DLD1 (cell line): Measurements from ENCODE around the gene STPG1.

Source experiments
- in situ Hi-C: cut with HindIII; loops from 2 replicates; pipeline ENCODE4 v1.10.0; 2017; ENCODE audit warnings: low sequenced_read_pairs

The STPG1 gene

DNA sequence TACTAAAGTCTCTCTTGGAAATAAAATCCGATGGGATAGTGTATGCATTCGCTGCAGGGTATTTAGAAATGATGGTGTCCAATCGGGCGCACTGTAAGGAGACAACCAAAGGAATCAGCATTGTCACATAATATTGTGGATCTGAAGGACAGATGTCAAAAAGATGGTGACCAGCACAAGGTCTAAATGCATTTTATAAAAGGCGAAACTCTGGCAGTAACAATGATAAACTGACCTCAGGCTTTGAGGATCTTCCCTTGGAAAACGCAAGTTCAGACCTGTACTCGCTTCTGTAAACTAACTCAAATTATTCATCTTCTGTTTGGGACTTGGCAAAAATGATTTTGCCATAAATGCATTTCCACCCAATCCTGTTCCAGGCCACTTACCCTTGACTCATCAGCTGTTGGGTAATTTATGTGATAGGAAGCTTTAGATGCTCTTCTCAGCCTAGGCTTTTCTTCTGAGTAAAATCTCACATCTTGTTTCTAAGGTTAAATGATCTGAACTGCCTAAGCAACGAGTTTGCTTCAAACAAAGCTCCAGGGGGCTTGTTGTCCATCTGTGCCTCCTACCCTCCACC lies 33.8 kb downstream of the STPG1 start:
- in situ Hi-C loops = no loop called here

DNA sequence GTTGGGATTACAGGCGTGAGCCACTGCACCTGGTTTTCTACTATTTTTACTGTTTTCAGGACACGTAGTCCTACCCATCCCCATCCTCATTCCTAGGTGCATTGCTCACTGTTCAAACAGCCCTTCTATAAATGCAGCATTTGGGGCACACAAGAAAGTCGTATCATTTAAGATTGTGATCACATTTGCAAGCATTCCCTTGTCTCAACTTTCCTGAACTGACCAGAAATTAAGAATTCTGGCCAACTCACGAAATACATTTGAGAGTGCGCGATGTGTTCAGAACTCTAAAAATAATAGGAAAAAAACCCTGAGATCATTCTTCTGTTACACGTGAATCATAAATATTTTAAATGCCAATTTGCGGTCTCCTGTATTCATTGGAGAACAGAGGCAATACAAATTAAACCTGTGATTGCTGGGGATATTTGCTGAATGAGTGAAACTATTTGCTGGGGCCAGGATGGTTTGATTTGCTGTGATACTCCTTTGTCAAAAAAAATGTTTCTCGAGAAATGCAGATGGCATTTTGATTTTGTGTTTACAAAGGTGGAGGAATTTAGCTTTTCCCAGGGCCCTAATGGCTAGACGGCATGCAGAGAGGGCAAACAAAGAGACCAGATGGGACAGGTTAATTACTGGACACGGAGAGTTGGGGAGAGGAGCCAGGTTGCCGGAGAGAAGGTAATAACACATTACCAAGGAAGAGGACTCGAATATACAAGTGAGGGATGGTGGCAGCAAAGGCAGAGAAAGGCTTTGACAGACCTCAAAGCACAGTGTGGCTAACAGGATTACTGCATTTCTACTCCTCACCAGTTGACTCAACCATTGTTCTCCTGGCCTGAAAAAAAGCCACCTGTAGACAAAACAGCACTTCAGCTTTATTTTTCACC lies 38.4 kb downstream of the STPG1 start:
- in situ Hi-C loops = no loop called here

- in situ Hi-C loops = no loop called here
Observed at GRCh38 chr1:24373710-24374109, 39.9 kb downstream of the STPG1 start.

GRCh38 chr1:24373044-24373443 lies 40.5 kb downstream of the STPG1 start:
- in situ Hi-C loops = no loop called here

DNA sequence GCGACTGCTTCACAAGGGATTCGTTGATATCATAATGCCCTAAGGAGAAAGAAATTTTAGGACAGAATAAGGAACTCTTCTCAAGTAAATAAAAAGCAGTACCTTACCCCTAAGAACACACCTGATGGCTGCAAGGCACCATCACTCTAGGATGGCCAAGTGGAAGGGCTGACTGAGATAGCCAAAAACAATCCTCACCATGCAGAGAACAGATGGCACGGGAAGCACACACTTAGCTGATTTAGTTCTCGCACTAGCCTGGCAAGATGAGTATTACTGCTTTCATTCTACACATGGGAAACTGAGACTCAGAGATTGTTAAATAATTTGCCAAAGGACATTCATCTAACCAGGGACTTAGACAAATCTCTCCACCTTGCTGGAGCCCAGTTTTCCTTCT lies 43.8 kb downstream of the STPG1 start:
- in situ Hi-C loops = no loop called here

- in situ Hi-C loops = no loop called here
Observed at GRCh38 chr1:24369199-24369598, 44.4 kb downstream of the STPG1 start.

GRCh38 chr1:24366707-24367106 lies 46.9 kb downstream of the STPG1 start:
- in situ Hi-C loops = no loop called here

GRCh38 chr1:24364975-24365678 lies 48.5 kb downstream of the STPG1 start:
- in situ Hi-C loops = no loop called here

- in situ Hi-C loops = no loop called here
Observed at GRCh38 chr1:24364605-24364974, 49.0 kb downstream of the STPG1 start.

DNA sequence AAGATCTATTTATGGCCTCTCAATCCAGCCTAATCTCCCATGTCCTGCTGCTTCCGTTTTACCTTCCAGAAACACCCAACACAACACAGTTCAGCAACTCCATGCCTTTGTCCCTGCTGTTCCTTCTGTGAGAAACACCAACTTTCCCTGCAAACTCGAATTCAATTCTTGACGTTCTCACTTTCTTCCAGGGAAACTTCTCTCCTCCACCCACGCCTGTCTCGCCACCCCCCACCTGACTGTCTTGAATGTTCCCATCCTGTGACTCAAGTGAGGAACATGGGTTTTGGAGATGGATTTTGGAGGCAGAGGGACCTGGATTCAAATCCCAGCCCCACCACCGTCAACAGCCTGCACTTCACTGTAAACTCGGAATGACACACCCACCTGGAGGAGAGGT lies 49.6 kb downstream of the STPG1 start:
- in situ Hi-C loops = no loop called here

DNA sequence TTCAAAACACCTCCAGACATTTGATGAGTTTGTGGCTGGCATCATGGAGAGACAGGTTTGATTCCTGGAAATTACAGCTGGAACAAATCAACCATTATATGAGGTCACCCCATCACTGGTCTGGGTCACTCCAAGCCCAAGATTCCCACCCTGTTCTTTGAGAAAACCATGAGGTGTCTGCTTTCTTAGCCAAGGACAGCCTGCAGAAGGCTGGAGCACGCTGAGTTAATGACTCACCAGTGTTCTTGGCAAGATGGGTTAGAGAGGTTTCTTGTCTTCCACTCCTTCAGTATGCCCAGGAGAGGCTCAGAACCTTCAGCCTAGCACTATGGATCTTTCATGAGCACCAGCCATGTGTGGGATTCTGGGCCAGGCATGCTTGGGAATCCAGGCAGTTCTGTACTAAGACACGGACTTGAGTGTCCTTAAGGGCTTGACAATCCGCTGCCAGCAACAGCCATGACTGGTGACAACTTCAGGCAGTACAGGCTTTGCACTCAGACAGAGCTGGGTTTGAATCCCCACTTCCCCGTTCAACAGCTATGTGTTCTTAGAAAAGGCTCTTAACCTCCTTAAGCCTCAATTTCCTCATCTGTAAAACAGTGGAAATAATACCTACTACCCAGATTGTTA lies 50.5 kb downstream of the STPG1 start:
- in situ Hi-C loops = no loop called here

- in situ Hi-C loops = no loop called here
Observed at GRCh38 chr1:24362396-24362795, 51.2 kb downstream of the STPG1 start.

GRCh38 chr1:24361811-24362210 lies 51.8 kb downstream of the STPG1 start:
- in situ Hi-C loops = no loop called here

DNA sequence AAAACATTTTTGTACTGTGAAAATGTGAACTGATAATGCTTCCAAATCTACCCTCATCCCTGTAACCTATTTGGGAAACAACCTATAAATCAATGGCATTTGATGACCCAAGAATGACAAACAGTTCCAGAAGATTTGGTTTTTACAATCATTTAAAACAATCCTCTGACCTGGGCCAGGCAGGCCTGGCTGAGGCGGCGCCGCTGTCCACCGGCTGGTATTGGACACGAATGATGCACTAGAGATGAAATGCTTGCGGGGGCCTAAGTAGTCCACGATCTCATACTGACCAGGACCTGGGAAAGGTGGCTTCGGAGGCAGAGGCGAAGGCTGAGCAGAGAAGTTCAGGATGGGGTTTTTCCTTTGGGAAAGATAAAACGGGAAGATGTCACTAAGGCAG lies 52.9 kb downstream of the STPG1 start:
- in situ Hi-C loops = no loop called here

DNA sequence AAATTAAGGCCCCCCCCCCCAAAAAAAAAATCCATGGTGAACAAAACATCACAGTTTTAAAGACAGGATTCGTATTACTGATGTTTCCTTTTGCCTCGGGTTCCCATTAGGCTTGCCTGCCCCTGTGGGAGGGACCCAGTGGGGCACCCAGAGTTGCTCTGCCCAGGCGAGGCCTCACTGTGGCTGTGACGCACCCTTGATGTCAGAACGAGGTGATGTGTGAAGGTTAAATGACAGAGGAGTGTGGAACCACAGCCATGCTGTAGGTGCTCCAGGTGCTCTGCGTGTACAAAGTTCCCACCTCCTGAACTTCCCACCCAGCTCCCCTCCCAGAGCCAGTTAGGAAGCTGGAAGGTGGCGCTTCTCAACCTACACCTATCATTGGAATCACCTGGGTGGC lies 56.5 kb downstream of the STPG1 start:
- in situ Hi-C loops = no loop called here

GRCh38 chr1:24355466-24355865 lies 58.1 kb downstream of the STPG1 start:
- in situ Hi-C loops = no loop called here

GRCh38 chr1:24353292-24353891 lies 60.2 kb downstream of the STPG1 start:
- in situ Hi-C loops = no loop called here

DNA sequence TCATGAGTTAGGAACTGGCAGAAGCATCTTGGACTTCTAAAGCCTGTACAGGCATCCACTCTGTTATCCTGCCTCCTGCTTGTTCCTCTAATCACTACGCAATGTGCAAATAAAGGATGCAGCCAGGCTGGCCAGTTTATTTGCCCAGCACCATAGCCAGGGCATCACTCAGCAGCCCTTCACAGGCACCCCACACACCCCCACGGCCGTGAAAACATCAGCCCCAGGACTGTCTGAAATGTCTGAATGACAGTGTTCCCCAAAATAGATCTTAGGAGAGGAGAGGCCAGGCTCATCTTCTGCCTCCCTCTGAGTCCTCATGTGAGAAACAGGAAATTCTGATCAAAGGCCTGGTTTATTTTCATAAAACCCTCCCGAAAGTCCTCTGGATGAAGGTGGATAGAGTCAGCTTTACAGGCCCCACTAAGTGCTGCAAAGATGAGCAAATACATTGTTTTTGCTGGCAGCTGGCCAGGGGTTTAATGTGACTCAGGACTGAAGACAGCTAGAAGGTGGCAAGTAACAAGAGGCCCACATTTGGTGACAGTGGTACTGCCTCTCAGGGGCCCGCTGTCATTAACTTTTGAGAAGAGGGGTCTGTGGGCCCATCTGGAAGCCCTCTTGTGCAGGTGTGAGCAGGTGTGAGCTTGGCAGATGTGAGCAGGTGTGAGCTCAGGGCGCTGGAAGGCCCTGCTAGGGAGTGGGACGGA lies 61.5 kb downstream of the STPG1 start:
- in situ Hi-C loops = no loop called here

- in situ Hi-C loops = no loop called here
Observed at GRCh38 chr1:24351247-24351646, 62.3 kb downstream of the STPG1 start.

- in situ Hi-C loops = no loop called here
Observed at GRCh38 chr1:24349891-24350290, 63.7 kb downstream of the STPG1 start.
